K562 (cell line): ENCODE results near the gene EIF5B. TPM values are rescaled to one million over a fixed set of nuclear protein-coding genes. Genes with fewer than 3 reads are reported as not detected.

ENCODE experiments used
- NCOA4 ChIP-seq: fragments of 450-650 bp; IDR thresholded peaks from 2 replicates; pipeline ENCODE4 v1.6.1; 2018; ENCODE audit warnings: mild to moderate bottlenecking; ENCODE audit not compliant: partially characterized antibody
- TBP ChIP-seq: optimal IDR thresholded peaks from 2 replicates; pipeline ENCODE3; 2011; ENCODE audit warnings: low read depth, low read length, improper control_type of control experiment
- ZNF23 ChIP-seq: fragments of 250-450 bp; sonication (Bioruptor Pico); IDR thresholded peaks from 2 replicates; pipeline ENCODE4 v1.4.0; 2020; ENCODE audit warnings: mild to moderate bottlenecking
- polyA plus RNA-seq, 8 experiments: library from polyadenylated mRNA; depleted of rRNA in 4 of 8; stranded (reverse) in 5 of 8; unstranded in 3 of 8; fragments of >200 nt; fragmentation: Nextera tagmentation in 2 of 8; fragmentation: Illumina TruSeq in 1 of 8; extraction: Ambion mirVana in 2 of 8; extraction: Trizol in 1 of 8; gene quantifications; 2 replicates each; pipeline versions ENCODE4 v1.2.1 to v1.2.3, GENCODE V29; 2011 to 2014; ENCODE audit warnings: inconsistent platforms in 1 of 8, missing spikeins in 1 of 8
- total RNA-seq, 7 experiments: library from RNA; depleted of rRNA in 6 of 7; stranded (reverse); fragments of >200 nt in 6 of 7; fragmentation: Illumina TruSeq in 2 of 7; extraction: Trizol in 2 of 7; gene quantifications; 2 replicates each; pipeline versions ENCODE4 v1.2.1 to v1.2.3, GENCODE V29; 2011 to 2021; ENCODE audit warnings: low replicate concordance in 1 of 7
- TF ChIP-seq, protein P1 (sequence below): conservative IDR thresholded peaks from 2 replicates; pipeline ENCODE4 v1.6.1; 2011; ENCODE audit warnings: low read depth, mild to moderate bottlenecking, low read length; ENCODE audit not compliant: control insufficient read depth
- TF ChIP-seq, protein P2 (sequence below), 2 experiments: fragments of 450-650 bp; formaldehyde crosslinking in 1 of 2; IDR thresholded peaks; 2 replicates each; pipeline versions ENCODE4 v1.4.0 to v1.6.1; 2014 to 2020; ENCODE audit warnings: mild to moderate bottlenecking in 2 of 2, borderline replicate concordance in 1 of 2, low read depth in 1 of 2

The EIF5B gene
- total and polyA plus RNA-seq, 9 of the 15 experiments (the other 6 are each of a cell fraction or from before 2014, with no cell fraction given), result 26.5 to 143 (median 47.7) TPM

DNA sequence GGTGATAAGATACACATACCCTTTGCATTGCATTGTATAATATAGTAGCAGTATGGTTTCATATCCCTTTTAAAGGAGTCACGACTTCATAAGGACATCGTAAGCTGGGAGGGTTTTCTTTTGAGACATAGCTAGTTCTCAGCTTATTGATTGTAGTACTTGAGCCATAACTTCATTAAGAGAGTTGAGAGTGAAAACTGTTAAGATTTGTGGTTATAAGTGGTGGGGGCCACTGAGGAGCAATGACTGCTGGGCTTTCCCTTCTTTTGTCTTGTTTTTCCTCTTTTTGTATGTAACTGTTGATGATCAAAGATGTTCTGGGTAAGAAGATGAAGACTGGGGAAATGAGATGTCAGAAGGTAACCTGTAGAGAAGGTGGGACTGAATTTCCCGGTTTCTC lies 11.0 kb downstream of the EIF5B start (continued):
- TF ChIP-seq, protein P1, sequence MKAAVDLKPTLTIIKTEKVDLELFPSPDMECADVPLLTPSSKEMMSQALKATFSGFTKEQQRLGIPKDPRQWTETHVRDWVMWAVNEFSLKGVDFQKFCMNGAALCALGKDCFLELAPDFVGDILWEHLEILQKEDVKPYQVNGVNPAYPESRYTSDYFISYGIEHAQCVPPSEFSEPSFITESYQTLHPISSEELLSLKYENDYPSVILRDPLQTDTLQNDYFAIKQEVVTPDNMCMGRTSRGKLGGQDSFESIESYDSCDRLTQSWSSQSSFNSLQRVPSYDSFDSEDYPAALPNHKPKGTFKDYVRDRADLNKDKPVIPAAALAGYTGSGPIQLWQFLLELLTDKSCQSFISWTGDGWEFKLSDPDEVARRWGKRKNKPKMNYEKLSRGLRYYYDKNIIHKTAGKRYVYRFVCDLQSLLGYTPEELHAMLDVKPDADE, result no peak
- no peak for TF ChIP-seq ZNF23 (CRISPR knock-in tag)
- no peak for TF ChIP-seq NCOA4
- TF ChIP-seq, protein P2, sequence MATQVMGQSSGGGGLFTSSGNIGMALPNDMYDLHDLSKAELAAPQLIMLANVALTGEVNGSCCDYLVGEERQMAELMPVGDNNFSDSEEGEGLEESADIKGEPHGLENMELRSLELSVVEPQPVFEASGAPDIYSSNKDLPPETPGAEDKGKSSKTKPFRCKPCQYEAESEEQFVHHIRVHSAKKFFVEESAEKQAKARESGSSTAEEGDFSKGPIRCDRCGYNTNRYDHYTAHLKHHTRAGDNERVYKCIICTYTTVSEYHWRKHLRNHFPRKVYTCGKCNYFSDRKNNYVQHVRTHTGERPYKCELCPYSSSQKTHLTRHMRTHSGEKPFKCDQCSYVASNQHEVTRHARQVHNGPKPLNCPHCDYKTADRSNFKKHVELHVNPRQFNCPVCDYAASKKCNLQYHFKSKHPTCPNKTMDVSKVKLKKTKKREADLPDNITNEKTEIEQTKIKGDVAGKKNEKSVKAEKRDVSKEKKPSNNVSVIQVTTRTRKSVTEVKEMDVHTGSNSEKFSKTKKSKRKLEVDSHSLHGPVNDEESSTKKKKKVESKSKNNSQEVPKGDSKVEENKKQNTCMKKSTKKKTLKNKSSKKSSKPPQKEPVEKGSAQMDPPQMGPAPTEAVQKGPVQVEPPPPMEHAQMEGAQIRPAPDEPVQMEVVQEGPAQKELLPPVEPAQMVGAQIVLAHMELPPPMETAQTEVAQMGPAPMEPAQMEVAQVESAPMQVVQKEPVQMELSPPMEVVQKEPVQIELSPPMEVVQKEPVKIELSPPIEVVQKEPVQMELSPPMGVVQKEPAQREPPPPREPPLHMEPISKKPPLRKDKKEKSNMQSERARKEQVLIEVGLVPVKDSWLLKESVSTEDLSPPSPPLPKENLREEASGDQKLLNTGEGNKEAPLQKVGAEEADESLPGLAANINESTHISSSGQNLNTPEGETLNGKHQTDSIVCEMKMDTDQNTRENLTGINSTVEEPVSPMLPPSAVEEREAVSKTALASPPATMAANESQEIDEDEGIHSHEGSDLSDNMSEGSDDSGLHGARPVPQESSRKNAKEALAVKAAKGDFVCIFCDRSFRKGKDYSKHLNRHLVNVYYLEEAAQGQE (IDR thresholded peaks at IDR 0.05; ENCODE audit: borderline replicate concordance), result no peak
- TF ChIP-seq, protein P2 (CRISPR knock-in tag; IDR thresholded peaks at IDR 0.05; ENCODE audit: low read depth), result no peak
- TF ChIP-seq TBP, result no peak
